Testis (tissue), 3 donors: ENCODE data around the gene CHN2. TPM values are rescaled to one million over a fixed set of nuclear protein-coding genes. Genes with fewer than 3 reads are reported as not detected.

Source experiments
- DNase-seq: peaks from one replicate; pipeline ENCODE4 v3.0.0-alpha.2; 2019
- H3K27ac ChIP-seq, 2 donors: fragments of 200-600 bp; sonication (generic); one replicate each; pipeline ENCODE4 v1.5.1; 2019
- H3K27me3 ChIP-seq: fragments of 200-600 bp; sonication (generic); one replicate; pipeline ENCODE4 v1.5.1; 2019
- H3K36me3 ChIP-seq: fragments of 200-600 bp; sonication (generic); one replicate; pipeline ENCODE4 v1.5.1; 2017; ENCODE audit warnings: low read depth; ENCODE audit errors: missing control alignments
- H3K4me1 ChIP-seq: fragments of 200-600 bp; sonication (generic); one replicate; pipeline ENCODE4 v1.5.1; 2019
- H3K4me3 ChIP-seq, 2 donors: fragments of 200-600 bp; sonication (generic); one replicate each; pipeline ENCODE4 v1.5.1; 2017 to 2019
- H3K9me3 ChIP-seq: fragments of 200-600 bp; sonication (generic); one replicate; pipeline ENCODE4 v1.5.1; 2017
- POLR2A ChIP-seq: fragments of 450-650 bp; IDR thresholded peaks from one replicate; pipeline ENCODE4 v1.6.1; 2017; ENCODE audit warnings: antibody characterized with exemption, mild to moderate bottlenecking, moderate library complexity
- WGBS, 2 donors: methylation state at CpG; one replicate each; pipeline ENCODE4 v1.1.5; 2018; 5-methylcytosine and 5-hydroxymethylcytosine counted together
- intact Hi-C: fragments of 100-400 bp; cut with DNase I; formaldehyde crosslinking; loops from one replicate; pipeline ENCODE4 v1.15.1; 2023; ENCODE audit warnings: low total_unique reads
- polyA plus RNA-seq: library from polyadenylated mRNA; stranded (reverse); fragments of 350-450 nt; fragmentation: Illumina TruSeq; extraction: RNeasy Lipid Tissue Mini Kit (QIAGEN cat#74804); gene quantifications from one replicate; pipeline ENCODE4 v1.2.3, GENCODE V29; 2014; ENCODE audit warnings: low read depth, low replicate concordance; ENCODE audit not compliant: insufficient read depth
- total RNA-seq, 2 donors: library from RNA; depleted of rRNA; stranded (reverse); fragments of >200 nt; gene quantifications; one replicate each; pipeline ENCODE4 v1.2.3, GENCODE V29; 2016
- TF ChIP-seq, protein P1 (sequence below), 3 experiments: fragments of 450-650 bp in 2 of 3; fragments of 200-600 bp in 1 of 3; sonication (generic) in 1 of 3; IDR thresholded peaks; one replicate each; pipeline ENCODE4 v1.5.1; 2016 to 2019; ENCODE audit warnings: antibody characterized with exemption in 3 of 3, mild to moderate bottlenecking in 2 of 3, moderate library complexity in 1 of 3

Gene CHN2
- total and polyA plus RNA-seq, 3 donors from 2014 or later, result 8.6 to 27.4 (median 15.1) TPM

DNA sequence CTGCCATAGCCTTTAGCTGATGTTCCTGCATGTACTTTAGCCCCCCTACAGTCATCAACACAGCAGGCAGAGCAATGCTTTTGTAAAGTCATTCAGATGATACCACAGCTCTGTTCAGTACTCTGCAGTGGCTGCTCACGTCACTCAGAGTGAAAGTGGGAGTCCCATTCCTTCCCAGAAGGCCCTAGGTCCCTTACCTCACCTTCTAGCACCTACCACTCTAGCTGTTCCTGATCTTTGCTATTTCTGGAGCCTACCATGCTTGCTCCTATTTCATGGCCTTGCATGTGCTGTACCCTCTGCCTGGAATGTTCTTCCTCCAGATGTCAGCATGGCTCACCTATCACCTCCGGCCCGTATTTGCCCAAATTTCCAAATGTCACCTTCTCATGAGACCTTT, 274.7 kb downstream of the CHN2 start:
- H3K27me3 ChIP-seq, result no peaks in the 10 kb centered on the region
- intact Hi-C loops, result no loop called here
- H3K4me3 ChIP-seq, result no peak overlapping the region
- WGBS, 2 donors, result 94 to 96% methylated on average over 3 of the region's 3 CpGs
- no peak for TF ChIP-seq POLR2A
- TF ChIP-seq, protein P1, sequence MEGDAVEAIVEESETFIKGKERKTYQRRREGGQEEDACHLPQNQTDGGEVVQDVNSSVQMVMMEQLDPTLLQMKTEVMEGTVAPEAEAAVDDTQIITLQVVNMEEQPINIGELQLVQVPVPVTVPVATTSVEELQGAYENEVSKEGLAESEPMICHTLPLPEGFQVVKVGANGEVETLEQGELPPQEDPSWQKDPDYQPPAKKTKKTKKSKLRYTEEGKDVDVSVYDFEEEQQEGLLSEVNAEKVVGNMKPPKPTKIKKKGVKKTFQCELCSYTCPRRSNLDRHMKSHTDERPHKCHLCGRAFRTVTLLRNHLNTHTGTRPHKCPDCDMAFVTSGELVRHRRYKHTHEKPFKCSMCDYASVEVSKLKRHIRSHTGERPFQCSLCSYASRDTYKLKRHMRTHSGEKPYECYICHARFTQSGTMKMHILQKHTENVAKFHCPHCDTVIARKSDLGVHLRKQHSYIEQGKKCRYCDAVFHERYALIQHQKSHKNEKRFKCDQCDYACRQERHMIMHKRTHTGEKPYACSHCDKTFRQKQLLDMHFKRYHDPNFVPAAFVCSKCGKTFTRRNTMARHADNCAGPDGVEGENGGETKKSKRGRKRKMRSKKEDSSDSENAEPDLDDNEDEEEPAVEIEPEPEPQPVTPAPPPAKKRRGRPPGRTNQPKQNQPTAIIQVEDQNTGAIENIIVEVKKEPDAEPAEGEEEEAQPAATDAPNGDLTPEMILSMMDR (IDR thresholded peaks at IDR 0.05), result no peak
- H3K9me3 ChIP-seq, result no peaks in the 10 kb centered on the region
- H3K27ac ChIP-seq, result no peak overlapping the region
- no peak for DNase-seq
- no peaks in the 10 kb centered on the region for H3K36me3 ChIP-seq
- no peaks in the 10 kb centered on the region for H3K4me1 ChIP-seq

DNA sequence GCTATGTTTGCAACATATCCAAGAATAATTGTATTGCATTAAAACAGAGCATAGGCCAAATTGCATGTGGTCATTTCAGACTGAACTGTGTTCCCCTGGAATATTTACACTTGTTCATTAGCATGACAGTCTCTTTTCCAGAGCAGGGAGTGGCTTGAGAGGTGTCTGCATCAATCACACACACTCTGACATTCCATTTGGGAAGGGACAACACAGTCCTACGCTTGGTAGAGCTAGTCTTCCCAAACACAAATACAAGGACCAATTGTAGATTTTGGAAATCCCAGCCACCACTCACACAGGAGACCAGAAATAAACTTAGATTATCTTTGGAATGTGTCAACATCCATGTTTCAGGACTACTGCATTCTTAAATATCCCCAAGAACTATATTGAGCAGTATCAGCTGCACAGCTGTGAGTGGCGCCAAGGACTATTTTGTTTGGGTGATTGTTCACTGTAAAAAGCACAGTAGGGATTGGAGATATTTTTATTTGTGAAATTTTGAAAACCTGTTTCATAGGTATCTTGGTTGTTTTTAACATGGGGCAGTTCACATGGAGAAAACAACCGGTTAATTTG, 275.5 kb downstream of the CHN2 start:
- H3K4me3 ChIP-seq, result no peak overlapping the region
- H3K36me3 ChIP-seq, result no peaks in the 10 kb centered on the region
- no peaks in the 10 kb centered on the region for H3K9me3 ChIP-seq
- TF ChIP-seq, protein P1 (IDR thresholded peaks at IDR 0.05), result no peak
- TF ChIP-seq POLR2A, result no peak
- no peak for DNase-seq
- no peaks in the 10 kb centered on the region for H3K27me3 ChIP-seq
- 86 to 87% methylated on average over 3 of the region's 3 CpGs for WGBS, 2 donors
- intact Hi-C loops, result no loop called here
- H3K4me1 ChIP-seq, result no peaks in the 10 kb centered on the region
- H3K27ac ChIP-seq, result no peak overlapping the region

DNA sequence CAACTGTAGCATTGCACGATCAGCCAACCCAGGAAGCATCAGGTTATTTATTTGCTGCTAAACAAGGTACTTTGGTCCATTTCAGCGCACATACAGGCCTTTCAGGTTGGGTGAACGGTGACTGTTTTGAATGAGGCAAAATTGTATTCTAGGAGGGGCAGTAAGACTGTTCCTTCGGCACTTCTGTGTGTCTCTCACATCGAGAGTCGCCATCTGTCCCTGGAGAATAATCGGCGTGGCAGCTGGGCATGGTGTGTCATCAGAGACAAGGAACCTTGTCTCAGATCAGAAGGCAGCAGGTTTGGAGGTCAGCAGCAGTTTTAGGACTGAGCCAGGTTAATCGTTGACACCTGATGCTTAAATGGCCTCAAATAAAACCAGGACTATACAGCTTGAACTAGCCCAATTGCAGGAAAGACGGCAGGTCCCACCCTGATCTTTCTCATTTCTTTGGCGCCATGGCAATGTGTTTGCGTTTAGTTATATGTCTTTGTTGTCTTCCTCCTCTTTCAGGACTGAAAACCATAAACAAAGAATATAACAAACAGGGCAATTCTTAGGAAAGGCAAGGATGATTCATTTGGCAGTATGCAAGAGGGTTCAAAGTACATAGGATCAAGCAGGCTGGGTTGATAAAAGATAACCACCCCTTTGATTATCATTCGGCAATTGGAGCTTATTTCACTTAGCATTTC, 277.0 kb downstream of the CHN2 start:
- H3K4me1 ChIP-seq, result no peaks in the 10 kb centered on the region
- no peaks in the 10 kb centered on the region for H3K9me3 ChIP-seq
- H3K4me3 ChIP-seq, result no peak overlapping the region
- TF ChIP-seq POLR2A, result no peak
- TF ChIP-seq, protein P1 (IDR thresholded peaks at IDR 0.05), result no peak
- intact Hi-C loops, result no loop called here
- no peak for DNase-seq
- no peaks in the 10 kb centered on the region for H3K36me3 ChIP-seq
- no peak overlapping the region for H3K27ac ChIP-seq
- no peaks in the 10 kb centered on the region for H3K27me3 ChIP-seq
- WGBS, 2 donors, result 90% methylated on average over 13 of the region's 13 CpGs

DNA sequence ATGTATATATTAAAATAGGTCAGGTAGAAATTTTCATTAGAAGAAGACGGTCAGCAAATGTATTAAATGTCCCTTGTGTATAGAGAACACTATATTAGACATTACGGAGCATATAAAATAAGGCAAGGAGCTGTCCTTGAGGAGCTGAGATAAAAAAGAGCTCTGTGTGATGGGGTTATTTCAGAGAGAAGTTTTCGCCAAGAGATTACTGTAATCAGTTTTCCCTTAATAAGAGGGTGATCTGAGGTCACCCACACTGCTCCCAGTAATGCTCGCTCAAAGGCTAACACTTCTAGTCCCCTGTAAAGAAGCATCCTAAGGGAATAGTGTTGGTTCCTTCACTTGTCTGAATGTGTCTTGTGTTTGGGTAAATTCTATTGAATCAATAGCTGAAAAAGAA, 282.3 kb downstream of the CHN2 start:
- intact Hi-C loops, result no loop called here
- H3K4me3 ChIP-seq, result no peak overlapping the region
- TF ChIP-seq, protein P1 (IDR thresholded peaks at IDR 0.05), result no peak
- TF ChIP-seq POLR2A, result no peak
- no peak for DNase-seq
- 39 to 71% methylated on average over 4 of the region's 4 CpGs for WGBS, 2 donors
- peaks cover 23% of the 10 kb centered on the region for H3K4me1 ChIP-seq
- no peak overlapping the region for H3K27ac ChIP-seq
- H3K27me3 ChIP-seq, result no peaks in the 10 kb centered on the region
- H3K9me3 ChIP-seq, result no peaks in the 10 kb centered on the region
- no peaks in the 10 kb centered on the region for H3K36me3 ChIP-seq

DNA sequence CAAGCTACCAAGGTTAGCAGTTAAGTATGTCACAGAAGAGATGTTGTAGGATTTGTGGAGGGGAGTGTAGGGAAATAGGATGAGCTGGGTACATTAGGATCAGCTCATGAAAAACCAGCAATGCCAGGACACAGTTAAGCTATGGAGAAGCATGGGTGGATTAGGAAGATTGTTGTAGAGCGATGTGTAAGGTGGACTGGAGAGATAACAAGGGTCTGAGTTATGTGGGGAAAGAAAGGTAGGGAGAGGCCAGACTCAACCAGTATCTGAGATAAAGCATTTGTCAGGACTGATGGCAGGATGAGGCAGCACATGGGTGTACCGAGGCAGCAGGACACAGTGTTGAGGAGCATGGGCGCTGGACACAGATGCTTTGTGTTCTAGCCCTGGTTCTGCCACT, 283.7 kb downstream of the CHN2 start:
- WGBS, 2 donors, result 80 to 84% methylated on average over 3 of the region's 3 CpGs
- no peaks in the 10 kb centered on the region for H3K9me3 ChIP-seq
- no peak overlapping the region for H3K27ac ChIP-seq
- peaks cover 23% of the 10 kb centered on the region for H3K4me1 ChIP-seq
- DNase-seq, result no peak
- no peaks in the 10 kb centered on the region for H3K27me3 ChIP-seq
- H3K4me3 ChIP-seq, result no peak overlapping the region
- intact Hi-C loops, result no loop called here
- no peaks in the 10 kb centered on the region for H3K36me3 ChIP-seq
- TF ChIP-seq POLR2A, result no peak
- TF ChIP-seq, protein P1 (IDR thresholded peaks at IDR 0.05), result no peak
